Fibroblast of the aortic adventitia (primary cell): ENCODE results near the gene ZSWIM7. TPM values are rescaled to one million over a fixed set of nuclear protein-coding genes. Genes with fewer than 3 reads are reported as not detected.
A peak's percentile ranks its signal among the peaks of the same experiment; 100 is the strongest.
"Not testable (repeated sequence)": the region's sequence is repeated elsewhere in the genome, so short reads cannot be mapped to it uniquely, and the experiment has no call there.

ENCODE experiments used
- DNase-seq: peaks from one replicate; pipeline ENCODE4 v3.0.0-alpha.2; 2010; ENCODE audit warnings: low read depth
- H3K4me3 ChIP-seq: 2 replicates; pipeline ENCODE4 v1.5.1; 2011; ENCODE audit warnings: low read depth, mild to moderate bottlenecking, control low read depth, low read length, moderate library complexity
- CTCF ChIP-seq: IDR thresholded peaks from 2 replicates; pipeline ENCODE4 v1.5.1; 2011; ENCODE audit warnings: mild to moderate bottlenecking, low read length, control low read depth, inconsistent platforms; ENCODE audit not compliant: insufficient read depth
- total RNA-seq: library from RNA; depleted of rRNA; stranded (reverse); fragments of >200 nt; gene quantifications from 2 replicates; pipeline ENCODE4 v1.2.3, GENCODE V29; 2012; ENCODE audit warnings: low replicate concordance

The ZSWIM7 gene
- total RNA-seq, 1 donor: 17.3 TPM

- peak overlapping the region; percentile 83 for H3K4me3 ChIP-seq
- peak; percentile 42 for DNase-seq
- TF ChIP-seq CTCF: no peak
Measured at GRCh38 chr17:16001226-16001897, 1.9 kb upstream of the ZSWIM7 start.

GRCh38 chr17:15999974-16000827 is 697 bp upstream of the ZSWIM7 start:
- TF ChIP-seq CTCF: no peak
- H3K4me3 ChIP-seq: peak overlapping the region; percentile 83
- peak; percentile 50 for DNase-seq

- no peak for TF ChIP-seq CTCF
- peak; percentile 46 for DNase-seq
Measured at GRCh38 chr17:15998031-15998562, 1.4 kb downstream of the ZSWIM7 start.

GRCh38 chr17:15996322-15996721 is 3.2 kb downstream of the ZSWIM7 start:
- DNase-seq: no peak
- H3K4me3 ChIP-seq: no peak overlapping the region
- no peak for TF ChIP-seq CTCF

More at GRCh38 chr17:15998031-15998562, 1.4 kb downstream of the ZSWIM7 start:
- H3K4me3 ChIP-seq: no peak overlapping the region

- DNase-seq: peak; percentile 59
- no peak overlapping the region for H3K4me3 ChIP-seq
- no peak for TF ChIP-seq CTCF
Measured at GRCh38 chr17:15981646-15982580, 17.6 kb downstream of the ZSWIM7 start.

GRCh38 chr17:15981208-15981607 is 18.3 kb downstream of the ZSWIM7 start:
- DNase-seq: no peak
- TF ChIP-seq CTCF: no peak

GRCh38 chr17:15979013-15979412 is 20.5 kb downstream of the ZSWIM7 start:
- H3K4me3 ChIP-seq, DNase-seq: not testable (repeated sequence)

More at GRCh38 chr17:15981208-15981607, 18.3 kb downstream of the ZSWIM7 start:
- no peak overlapping the region for H3K4me3 ChIP-seq
